CD8-positive, alpha-beta memory T cell (primary cell): ENCODE results near the gene MYBPC3. TPM values are rescaled to one million over a fixed set of nuclear protein-coding genes. Genes with fewer than 3 reads are reported as not detected.

Experiments
- CTCF ChIA-PET: fragments of 350-600 bp; sonication (Branson Sonifier 250); formaldehyde crosslinking; loops from one replicate; lab custom pipeline; 2021; ENCODE audit warnings: antibody characterized with exemption; lab: Charles Lee
- POLR2A ChIA-PET: fragments of 350-600 bp; sonication (Branson Sonifier 250); formaldehyde crosslinking; loops from one replicate; lab custom pipeline; 2021; ENCODE audit warnings: antibody characterized with exemption; lab: Charles Lee
- DNase-seq, 5 donors: peaks; one replicate each; pipeline versions ENCODE4 v3.0.0 to v3.0.0-alpha.2; 2020 to 2022; ENCODE audit warnings: mixed read lengths in 1 of 5
- H3K27ac ChIP-seq: one replicate; pipeline ENCODE4 v1.7.0; 2013; ENCODE audit warnings: low read depth, mild to moderate bottlenecking, low read length, moderate library complexity
- H3K27me3 ChIP-seq: 2 replicates; pipeline ENCODE4 v1.7.0; 2013; ENCODE audit warnings: low read length, mild to moderate bottlenecking; ENCODE audit not compliant: insufficient read depth, poor library complexity, severe bottlenecking
- H3K36me3 ChIP-seq: 2 replicates; pipeline ENCODE4 v1.7.0; 2013; ENCODE audit warnings: mild to moderate bottlenecking, low read length, moderate library complexity; ENCODE audit not compliant: insufficient read depth
- H3K4me1 ChIP-seq: 2 replicates; pipeline ENCODE4 v1.7.0; 2013; ENCODE audit warnings: mild to moderate bottlenecking, low read length, moderate library complexity; ENCODE audit not compliant: insufficient read depth
- H3K4me3 ChIP-seq: 2 replicates; pipeline ENCODE4 v1.7.0; 2013; ENCODE audit warnings: mild to moderate bottlenecking, low read length
- H3K9me3 ChIP-seq: 2 replicates; pipeline ENCODE4 v1.7.0; 2013; ENCODE audit warnings: mild to moderate bottlenecking, low read length
- H3K27ac Mint-ChIP-seq, 8 donors: one replicate each; pipeline ENCODE4 v1.8.0; 2020 to 2021; ENCODE audit warnings: mixed read lengths in 8 of 8, mild to moderate bottlenecking in 6 of 8, inconsistent platforms in 3 of 8, moderate library complexity in 3 of 8
- H3K27me3 Mint-ChIP-seq, 2 donors: one replicate each; pipeline ENCODE4 v1.8.0; 2020 to 2021; ENCODE audit warnings: mixed read lengths in 2 of 2, mild to moderate bottlenecking in 1 of 2, moderate library complexity in 1 of 2
- H3K36me3 Mint-ChIP-seq, 3 donors: one replicate each; pipeline ENCODE4 v1.8.0; 2020 to 2021; ENCODE audit warnings: mixed read lengths in 3 of 3, inconsistent platforms in 1 of 3, mild to moderate bottlenecking in 1 of 3
- H3K4me1 Mint-ChIP-seq, 3 donors: one replicate each; pipeline ENCODE4 v1.8.0; 2020 to 2021; ENCODE audit warnings: mixed read lengths in 3 of 3, inconsistent platforms in 1 of 3, mild to moderate bottlenecking in 1 of 3
- H3K4me3 Mint-ChIP-seq, 7 donors: one replicate each; pipeline ENCODE4 v1.8.0; 2020 to 2021; ENCODE audit warnings: mixed read lengths in 7 of 7, mild to moderate bottlenecking in 6 of 7, moderate library complexity in 4 of 7, inconsistent platforms in 2 of 7
- H3K9me3 Mint-ChIP-seq, 5 donors: one replicate each; pipeline ENCODE4 v1.8.0; 2020 to 2022; ENCODE audit warnings: mixed read lengths in 5 of 5, mild to moderate bottlenecking in 3 of 5, moderate library complexity in 2 of 5, inconsistent platforms in 1 of 5
- polyA plus RNA-seq: library from polyadenylated mRNA; unstranded; fragments of 300-500 nt; fragmentation: Illumina TruSeq; gene quantifications from one replicate; pipeline ENCODE4 v1.2.3, GENCODE V29; 2021
- total RNA-seq, 2 experiments: library from RNA; stranded (reverse); gene quantifications; one replicate each; pipeline ENCODE4 v1.2.3, GENCODE V29; 2021

MYBPC3 gene
- total RNA-seq: not detected
- not detected for polyA plus RNA-seq

- peaks cover 0 to 1% of the 10 kb centered on the region in 2 donors for H3K27me3 Mint-ChIP-seq
- no peak within 1 kb of the TSS for H3K27ac ChIP-seq
- ChIA-PET POLR2A (no interaction called here), CTCF (no interaction called here)
- no peaks in the 10 kb centered on the region for H3K9me3 ChIP-seq
- no peak for DNase-seq
- no peak within 1 kb of the TSS for H3K4me3 Mint-ChIP-seq
- no peaks in the 10 kb centered on the region for H3K4me1 Mint-ChIP-seq
- no peaks in the 10 kb centered on the region for H3K27me3 ChIP-seq
- no peaks in the 10 kb centered on the region for H3K4me1 ChIP-seq
- H3K36me3 ChIP-seq: no peaks in the 10 kb centered on the region
- H3K9me3 Mint-ChIP-seq: no peaks in the 10 kb centered on the region
- H3K27ac Mint-ChIP-seq: peak within 1 kb of the TSS in 1 of 8 donors; percentile 24
- H3K4me3 ChIP-seq: no peak within 1 kb of the TSS
- H3K36me3 Mint-ChIP-seq: no peaks in the 10 kb centered on the region
Observed at GRCh38 chr11:47352556-47352955, at the start of gene MYBPC3. Gene MYBPC3 (minus strand): TSS chr11:47352702. CDS start chr11:47352647, 55 bp downstream.

GRCh38 chr11:47400768-47401279 is 48.3 kb upstream of the MYBPC3 start:
- peak overlapping the region; percentile 59 to 97 (median 82) for H3K27ac Mint-ChIP-seq
- no peaks in the 10 kb centered on the region for H3K9me3 Mint-ChIP-seq
- Histone ChIP-seq H3K4me1 (peaks cover 20% of the 10 kb centered on the region), H3K9me3 (no peaks in the 10 kb centered on the region), H3K27me3 (no peaks in the 10 kb centered on the region), H3K36me3 (no peaks in the 10 kb centered on the region), H3K4me3 (peak overlapping the region; percentile 65), H3K27ac (peak overlapping the region; percentile 44)
- no peaks in the 10 kb centered on the region for H3K27me3 Mint-ChIP-seq
- peaks cover 14 to 37% (median 18%) of the 10 kb centered on the region in 3 donors for H3K4me1 Mint-ChIP-seq
- ChIA-PET CTCF (interaction anchor here (2.3 to 7.9 kb wide), 2 partner anchors 9 to 27 kb away, joined by 5 to 89 read pairs; no protein-coding TSS in a partner anchor), POLR2A (interaction anchor here (1.2 kb wide), 1 partner anchor 10 kb away, joined by 5 read pairs; no protein-coding TSS in a partner anchor)
- no peak for DNase-seq
- H3K4me3 Mint-ChIP-seq: peak overlapping the region; percentile 48 to 92 (median 78)
- peaks cover 0 to 1% (median 0%) of the 10 kb centered on the region in 3 donors for H3K36me3 Mint-ChIP-seq

GRCh38 chr11:47399860-47400767 is 47.6 kb upstream of the MYBPC3 start:
- peak; percentile 27 to 65 (median 39) for DNase-seq
- Mint-ChIP-seq H3K36me3 (peaks cover 0 to 1% (median 0%) of the 10 kb centered on the region in 3 donors), H3K27ac (peak overlapping the region; percentile 61 to 97 (median 82)), H3K27me3 (no peaks in the 10 kb centered on the region), H3K4me3 (peak overlapping the region; percentile 59 to 92 (median 81)), H3K4me1 (peaks cover 19 to 44% (median 25%) of the 10 kb centered on the region in 3 donors), H3K9me3 (no peaks in the 10 kb centered on the region)
- Histone ChIP-seq H3K27ac (peak overlapping the region; percentile 44), H3K4me1 (peaks cover 28% of the 10 kb centered on the region), H3K4me3 (peak overlapping the region; percentile 65), H3K27me3 (no peaks in the 10 kb centered on the region), H3K9me3 (no peaks in the 10 kb centered on the region), H3K36me3 (no peaks in the 10 kb centered on the region)
- CTCF ChIA-PET: interaction anchor here (0.8 to 7.9 kb wide), 6 partner anchors 8 to 27 kb away, joined by 3 to 89 read pairs (median 5); no protein-coding TSS in a partner anchor
- POLR2A ChIA-PET: interaction anchor here (0.5 to 1.2 kb wide), 5 partner anchors 11 to 788 kb away, joined by 3 to 5 read pairs (median 3); partner anchors contain the start of gene DDB2

- Mint-ChIP-seq H3K27me3 (no peaks in the 10 kb centered on the region), H3K4me1 (peaks cover 30 to 60% (median 41%) of the 10 kb centered on the region in 3 donors), H3K4me3 (peak overlapping the region; percentile 17 to 88 (median 47)), H3K36me3 (peaks cover 0 to 1% (median 0%) of the 10 kb centered on the region in 3 donors), H3K9me3 (no peaks in the 10 kb centered on the region), H3K27ac (peak overlapping the region; percentile 17 to 86 (median 73))
- Histone ChIP-seq H3K36me3 (no peaks in the 10 kb centered on the region), H3K4me3 (no peak overlapping the region), H3K9me3 (no peaks in the 10 kb centered on the region), H3K27ac (no peak overlapping the region), H3K27me3 (no peaks in the 10 kb centered on the region), H3K4me1 (peaks cover 43% of the 10 kb centered on the region)
- CTCF ChIA-PET: interaction anchor here (1.3 to 7.9 kb wide), 3 partner anchors 9 to 25 kb away, joined by 5 to 89 read pairs (median 21); no protein-coding TSS in a partner anchor
- POLR2A ChIA-PET: no interaction called here
- DNase-seq: no peak
Observed at GRCh38 chr11:47398551-47398950, 46.0 kb upstream of the MYBPC3 start.

GRCh38 chr11:47398011-47398410 is 45.5 kb upstream of the MYBPC3 start:
- H3K27me3 Mint-ChIP-seq: no peaks in the 10 kb centered on the region
- CTCF ChIA-PET: interaction anchor here (2.0 to 4.1 kb wide), 2 partner anchors 14 to 24 kb away, joined by 13 to 21 read pairs; no protein-coding TSS in a partner anchor
- POLR2A ChIA-PET: no interaction called here
- H3K36me3 Mint-ChIP-seq: peaks cover 0 to 1% (median 0%) of the 10 kb centered on the region in 3 donors
- Histone ChIP-seq H3K27ac (no peak overlapping the region), H3K4me3 (no peak overlapping the region), H3K36me3 (no peaks in the 10 kb centered on the region), H3K27me3 (no peaks in the 10 kb centered on the region), H3K9me3 (no peaks in the 10 kb centered on the region), H3K4me1 (peaks cover 47% of the 10 kb centered on the region)
- DNase-seq: no peak
- no peaks in the 10 kb centered on the region for H3K9me3 Mint-ChIP-seq
- peak overlapping the region in 6 of 8 donors; percentile 42 to 86 (median 60) for H3K27ac Mint-ChIP-seq
- H3K4me3 Mint-ChIP-seq: peak overlapping the region in 4 of 7 donors; percentile 11 to 61 (median 30)
- peaks cover 32 to 63% (median 45%) of the 10 kb centered on the region in 3 donors for H3K4me1 Mint-ChIP-seq

GRCh38 chr11:47396049-47396320 is 43.5 kb upstream of the MYBPC3 start:
- no peaks in the 10 kb centered on the region for H3K27me3 ChIP-seq
- H3K36me3 ChIP-seq: no peaks in the 10 kb centered on the region
- H3K9me3 Mint-ChIP-seq: no peaks in the 10 kb centered on the region
- DNase-seq: no peak
- no peaks in the 10 kb centered on the region for H3K9me3 ChIP-seq
- peaks cover 0 to 1% (median 0%) of the 10 kb centered on the region in 3 donors for H3K36me3 Mint-ChIP-seq
- H3K4me1 ChIP-seq: peaks cover 44% of the 10 kb centered on the region
- no peaks in the 10 kb centered on the region for H3K27me3 Mint-ChIP-seq
- H3K4me1 Mint-ChIP-seq: peaks cover 36 to 72% (median 53%) of the 10 kb centered on the region in 3 donors
- POLR2A ChIA-PET: no interaction called here
- no peak overlapping the region for H3K4me3 Mint-ChIP-seq
- no peak overlapping the region for H3K4me3 ChIP-seq
- H3K27ac Mint-ChIP-seq: peak overlapping the region in 6 of 8 donors; percentile 52 to 93 (median 86)
- CTCF ChIA-PET: interaction anchor here (2.0 kb wide), 1 partner anchor 22 kb away, joined by 13 read pairs; no protein-coding TSS in a partner anchor
- no peak overlapping the region for H3K27ac ChIP-seq

- Mint-ChIP-seq H3K27ac (peak overlapping the region; percentile 60 to 93 (median 86)), H3K36me3 (peaks cover 0 to 1% (median 0%) of the 10 kb centered on the region in 3 donors), H3K27me3 (no peaks in the 10 kb centered on the region), H3K4me1 (peaks cover 36 to 72% (median 51%) of the 10 kb centered on the region in 3 donors), H3K9me3 (no peaks in the 10 kb centered on the region), H3K4me3 (peak overlapping the region in 6 of 7 donors; percentile 29 to 73 (median 58))
- H3K36me3 ChIP-seq: no peaks in the 10 kb centered on the region
- H3K27me3 ChIP-seq: no peaks in the 10 kb centered on the region
- CTCF ChIA-PET: interaction anchor here (1.3 to 10.0 kb wide), 2 partner anchors 17 to 22 kb away, joined by 3 to 106 read pairs; no protein-coding TSS in a partner anchor
- no peaks in the 10 kb centered on the region for H3K9me3 ChIP-seq
- H3K4me1 ChIP-seq: peaks cover 39% of the 10 kb centered on the region
- peak overlapping the region; percentile 79 for H3K27ac ChIP-seq
- peak overlapping the region; percentile 68 for H3K4me3 ChIP-seq
- no peak for DNase-seq
- POLR2A ChIA-PET: no interaction called here
Observed at GRCh38 chr11:47395223-47396048, 42.9 kb upstream of the MYBPC3 start.
